Keratinocyte (primary cell): Measurements from ENCODE around the gene CCDC7. TPM values are rescaled to one million over a fixed set of nuclear protein-coding genes. Genes with fewer than 3 reads are reported as not detected.

Experiments used
- DNase-seq: peaks from one replicate; pipeline ENCODE4 v3.0.0-alpha.2; 2011; ENCODE audit warnings: low read depth, missing footprints, low spot score
- FAIRE-seq: peaks from 2 replicates; lab custom pipeline; 2011; peaks lifted over from hg19 to GRCh38; lab: Jason Lieb, UNC
- H2AFZ ChIP-seq: 2 replicates; pipeline ENCODE4 v1.6.0; 2012; ENCODE audit warnings: low read length, control low read depth, inconsistent platforms; ENCODE audit not compliant: control insufficient read depth
- H3K27ac ChIP-seq: 2 replicates; pipeline ENCODE4 v1.5.1; 2011; ENCODE audit warnings: low read length; ENCODE audit not compliant: control insufficient read depth, insufficient read depth
- H3K27me3 ChIP-seq: 3 replicates; pipeline ENCODE4 v1.6.0; 2011; ENCODE audit warnings: low read length; ENCODE audit not compliant: control insufficient read depth, insufficient read depth; ENCODE audit errors: extremely low read depth
- H3K36me3 ChIP-seq, 2 experiments: 2 replicates in 1 of 2; 3 replicates in 1 of 2; pipeline ENCODE4 v1.5.1; 2011; ENCODE audit warnings: low read length in 2 of 2, mild to moderate bottlenecking in 1 of 2; ENCODE audit not compliant: control insufficient read depth in 2 of 2, insufficient read depth in 2 of 2; ENCODE audit errors: extremely low read depth in 1 of 2
- H3K4me1 ChIP-seq: 3 replicates; pipeline ENCODE4 v1.5.1; 2011; ENCODE audit warnings: low read length; ENCODE audit not compliant: control insufficient read depth, insufficient read depth; ENCODE audit errors: extremely low read depth
- H3K4me2 ChIP-seq: 3 replicates; pipeline ENCODE4 v1.6.0; 2011; ENCODE audit warnings: low read depth, low read length; ENCODE audit not compliant: control insufficient read depth, insufficient read depth; ENCODE audit errors: extremely low read depth
- H3K4me3 ChIP-seq, 3 experiments: fragments of 200-600 bp in 1 of 3; sonication (generic) in 1 of 3; 2 replicates in 2 of 3; 3 replicates in 1 of 3; pipeline ENCODE4 v1.5.1; 2011 to 2016; ENCODE audit warnings: low read length in 3 of 3, mild to moderate bottlenecking in 3 of 3, control low read depth in 2 of 3, inconsistent platforms in 1 of 3, low read depth in 1 of 3, mixed read lengths in 1 of 3, mixed run types in 1 of 3, moderate library complexity in 1 of 3; ENCODE audit not compliant: control insufficient read depth in 2 of 3, insufficient read depth in 2 of 3; ENCODE audit errors: extremely low read depth in 1 of 3
- H3K79me2 ChIP-seq: 2 replicates; pipeline ENCODE4 v1.6.0; 2012; ENCODE audit warnings: low read length; ENCODE audit not compliant: control insufficient read depth, insufficient read depth
- H3K9ac ChIP-seq: 3 replicates; pipeline ENCODE4 v1.6.0; 2011; ENCODE audit warnings: low read length; ENCODE audit not compliant: control insufficient read depth, insufficient read depth; ENCODE audit errors: extremely low read depth
- H3K9me1 ChIP-seq: 3 replicates; pipeline ENCODE4 v1.6.0; 2011; ENCODE audit warnings: low read length; ENCODE audit not compliant: control insufficient read depth, insufficient read depth; ENCODE audit errors: extremely low read depth
- H3K9me3 ChIP-seq: 2 replicates; pipeline ENCODE4 v1.5.1; 2012; ENCODE audit warnings: low read depth, low read length; ENCODE audit not compliant: control insufficient read depth
- H4K20me1 ChIP-seq: 3 replicates; pipeline ENCODE4 v1.6.0; 2011; ENCODE audit warnings: low read length; ENCODE audit not compliant: control insufficient read depth, insufficient read depth; ENCODE audit errors: extremely low read depth
- EZH2 ChIP-seq: IDR thresholded peaks from one replicate; pipeline ENCODE4 v1.6.1; 2012; ENCODE audit warnings: inconsistent platforms, mild to moderate bottlenecking, low read length, moderate library complexity
- dilution Hi-C: fragments of 300-500 bp; cut with MboI; formaldehyde crosslinking; loops from one replicate; pipeline ENCODE4 v1.7.0; 2020; ENCODE audit warnings: low sequenced_read_pairs; ENCODE audit not compliant: extremely low pct_ligation_motif_present
- polyA plus RNA-seq, 5 experiments: library from polyadenylated mRNA; depleted of rRNA in 3 of 5; stranded (reverse) in 3 of 5; stranded (forward) in 1 of 5; unstranded in 1 of 5; fragments of >200 nt; gene quantifications; 1 replicate in 1 of 5; 2 replicates in 3 of 5; 3 replicates in 1 of 5; pipeline versions ENCODE4 v1.2.1 to v1.2.3, GENCODE V29; 2011 to 2012; ENCODE audit warnings: missing spikeins in 2 of 5, low read depth in 1 of 5, low replicate concordance in 1 of 5
- TF ChIP-seq, protein P1 (sequence below), 3 experiments: IDR thresholded peaks in 1 of 3; conservative IDR thresholded peaks in 1 of 3; optimal IDR thresholded peaks in 1 of 3; 2 replicates in 2 of 3; 3 replicates in 1 of 3; pipeline versions ENCODE3 to v1.5.1; 2011; ENCODE audit warnings: low read length in 3 of 3, mild to moderate bottlenecking in 3 of 3, moderate library complexity in 2 of 3, control low read depth in 1 of 3, inconsistent platforms in 1 of 3; ENCODE audit not compliant: insufficient read depth in 2 of 3; ENCODE audit errors: extremely low read depth in 1 of 3

The CCDC7 gene
- polyA plus RNA-seq, 1 donor (not counting 4 experiments of a cell fraction or from before 2014, with no cell fraction given): 1.1 TPM

DNA sequence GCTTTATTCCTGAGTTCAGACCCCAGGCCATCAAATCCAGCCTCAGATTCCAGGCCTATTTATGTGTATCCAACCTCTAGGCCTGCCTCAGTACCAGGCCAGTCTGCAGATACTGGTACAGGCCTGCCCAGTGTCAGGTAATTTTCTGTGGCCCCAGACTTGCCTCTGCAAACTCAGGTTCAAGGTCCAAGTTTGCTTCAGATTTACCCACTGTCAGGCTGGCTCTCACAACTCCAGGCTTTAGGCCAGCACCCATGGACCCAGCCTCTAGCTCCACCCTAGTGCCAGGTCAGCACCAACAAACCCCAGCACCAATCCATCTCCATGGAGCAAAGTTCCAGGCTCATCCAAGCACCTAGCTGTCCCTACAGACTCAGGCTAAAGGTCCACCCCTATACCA is 342.4 kb downstream of the CCDC7 start:
- Histone ChIP-seq H2AFZ (no peak overlapping the region), H3K27ac (no peak overlapping the region), H3K4me2 (no peak overlapping the region), H3K4me3 (no peak overlapping the region), H4K20me1 (no peaks in the 10 kb centered on the region), H3K4me1 (no peaks in the 10 kb centered on the region), H3K36me3 (no peaks in the 10 kb centered on the region), H3K9ac (no peak overlapping the region), H3K79me2 (no peaks in the 10 kb centered on the region), H3K9me1 (no peaks in the 10 kb centered on the region), H3K27me3 (no peaks in the 10 kb centered on the region), H3K9me3 (no peaks in the 10 kb centered on the region)
- TF ChIP-seq, protein P1, sequence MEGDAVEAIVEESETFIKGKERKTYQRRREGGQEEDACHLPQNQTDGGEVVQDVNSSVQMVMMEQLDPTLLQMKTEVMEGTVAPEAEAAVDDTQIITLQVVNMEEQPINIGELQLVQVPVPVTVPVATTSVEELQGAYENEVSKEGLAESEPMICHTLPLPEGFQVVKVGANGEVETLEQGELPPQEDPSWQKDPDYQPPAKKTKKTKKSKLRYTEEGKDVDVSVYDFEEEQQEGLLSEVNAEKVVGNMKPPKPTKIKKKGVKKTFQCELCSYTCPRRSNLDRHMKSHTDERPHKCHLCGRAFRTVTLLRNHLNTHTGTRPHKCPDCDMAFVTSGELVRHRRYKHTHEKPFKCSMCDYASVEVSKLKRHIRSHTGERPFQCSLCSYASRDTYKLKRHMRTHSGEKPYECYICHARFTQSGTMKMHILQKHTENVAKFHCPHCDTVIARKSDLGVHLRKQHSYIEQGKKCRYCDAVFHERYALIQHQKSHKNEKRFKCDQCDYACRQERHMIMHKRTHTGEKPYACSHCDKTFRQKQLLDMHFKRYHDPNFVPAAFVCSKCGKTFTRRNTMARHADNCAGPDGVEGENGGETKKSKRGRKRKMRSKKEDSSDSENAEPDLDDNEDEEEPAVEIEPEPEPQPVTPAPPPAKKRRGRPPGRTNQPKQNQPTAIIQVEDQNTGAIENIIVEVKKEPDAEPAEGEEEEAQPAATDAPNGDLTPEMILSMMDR (optimal IDR thresholded peaks at IDR 0.05 in 1 of 3, IDR thresholded peaks at IDR 0.05 in 1 of 3, conservative IDR thresholded peaks at IDR 0.05 in 1 of 3; ENCODE audit: extremely low read depth in 1 of 3, insufficient read depth in 2 of 3, low read length in 3 of 3): no peak
- TF ChIP-seq EZH2: no peak
- dilution Hi-C loops: no loop called here
- no peak for DNase-seq
- no peak for FAIRE-seq

DNA sequence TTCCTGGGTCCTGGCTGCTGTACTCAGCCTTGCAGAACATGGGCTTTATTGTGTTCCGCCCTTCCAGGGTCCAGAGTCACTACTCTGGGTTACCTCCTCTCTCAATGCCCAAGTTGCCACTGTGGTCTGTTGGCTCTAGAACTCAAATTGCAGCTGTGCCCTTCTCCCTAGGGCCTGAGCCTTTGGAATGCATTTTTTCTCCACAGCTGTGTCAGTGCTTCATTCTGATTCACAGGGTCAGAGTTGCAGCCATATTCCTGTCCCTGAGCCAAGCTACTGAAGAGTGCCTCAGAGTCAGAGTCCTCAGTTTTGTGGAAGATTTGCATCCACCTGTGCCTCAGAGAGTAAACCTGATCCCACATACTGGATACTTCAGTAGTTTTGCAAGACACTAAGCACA is 344.5 kb downstream of the CCDC7 start:
- no peak for TF ChIP-seq EZH2
- TF ChIP-seq, protein P1 (optimal IDR thresholded peaks at IDR 0.05 in 1 of 3, IDR thresholded peaks at IDR 0.05 in 1 of 3, conservative IDR thresholded peaks at IDR 0.05 in 1 of 3; ENCODE audit: extremely low read depth in 1 of 3, insufficient read depth in 2 of 3, low read length in 3 of 3): no peak

More for the DNA sequence above, 344.5 kb downstream of the CCDC7 start:
- no peaks in the 10 kb centered on the region for H3K9me1 ChIP-seq
- H4K20me1 ChIP-seq: no peaks in the 10 kb centered on the region
- H3K36me3 ChIP-seq: no peaks in the 10 kb centered on the region
- no peaks in the 10 kb centered on the region for H3K79me2 ChIP-seq
- H2AFZ ChIP-seq: no peak overlapping the region
- FAIRE-seq (no peak), DNase-seq (no peak)
- H3K4me1 ChIP-seq: no peaks in the 10 kb centered on the region
- H3K27ac ChIP-seq: no peak overlapping the region
- H3K9me3 ChIP-seq: no peaks in the 10 kb centered on the region
- no peaks in the 10 kb centered on the region for H3K27me3 ChIP-seq
- dilution Hi-C loops: no loop called here
- no peak overlapping the region for H3K4me3 ChIP-seq
- no peak overlapping the region for H3K4me2 ChIP-seq
- no peak overlapping the region for H3K9ac ChIP-seq
